Measurements from ENCODE around the gene DLK2. TPM values are rescaled to one million over a fixed set of nuclear protein-coding genes. Genes with fewer than 3 reads are reported as not detected.

The DLK2 gene
- total and polyA plus RNA-seq, 2 experiments from 2014 or later, result 0.76 to 1.4 TPM

DNA sequence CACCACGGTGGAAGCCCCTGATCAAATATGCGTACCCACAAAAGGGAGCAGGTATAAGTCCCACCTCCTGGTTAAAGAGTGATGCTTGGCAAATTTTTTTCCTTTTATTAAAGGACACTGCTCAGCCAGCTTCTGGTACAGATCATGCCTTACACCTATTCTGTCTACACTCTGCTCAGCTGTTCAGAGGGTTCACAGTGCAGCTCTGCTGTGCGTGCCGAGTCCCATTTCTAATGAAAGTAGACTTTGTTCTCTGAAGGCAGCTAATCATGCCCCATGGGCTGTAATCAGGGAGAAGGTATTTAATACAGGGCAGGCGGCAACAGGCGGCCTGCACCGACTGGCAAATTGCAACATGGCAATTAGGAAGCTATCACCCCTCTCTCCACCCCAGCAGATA is 38.5 kb upstream of the DLK2 start:
- H2AFZ ChIP-seq, result no peak overlapping the region
- no peak overlapping the region for H3K27ac ChIP-seq
- no peaks in the 10 kb centered on the region for H3K9me3 ChIP-seq (ENCODE audit: low read depth)
- H3K4me1 ChIP-seq (ENCODE audit: insufficient read depth), result peaks cover 66% of the 10 kb centered on the region
- H3K36me3 ChIP-seq (ENCODE audit: low read depth), result peaks cover 8% of the 10 kb centered on the region; the same call in 1 of the 2 replicates
- H3F3A ChIP-seq (ENCODE audit: insufficient read depth), result peaks cover 19% of the 10 kb centered on the region
- no peak overlapping the region for H3K9ac ChIP-seq
- no peaks in the 10 kb centered on the region for H3K9me2 ChIP-seq (ENCODE audit: insufficient read depth)
- no peaks in the 10 kb centered on the region for H3K27me3 ChIP-seq (replicated peaks; ENCODE audit: insufficient read depth)
- no peak overlapping the region for H3K4me3 ChIP-seq
- H3K79me2 ChIP-seq (ENCODE audit: insufficient read depth), result peaks cover 38% of the 10 kb centered on the region
- no peak overlapping the region for H3K4me2 ChIP-seq (ENCODE audit: unreplicated experiment)
- 98 to 100% methylated on average over 7 of the region's 7 CpGs for WGBS, 2 experiments (ENCODE audit: low coverage in 1 of 2, low lambda C conversion rate in 2 of 2, missing lambda C conversion rate in 2 of 2)
- no peak for DNase-seq
- H4K20me1 ChIP-seq (ENCODE audit: insufficient read depth), result no peaks in the 10 kb centered on the region
- in situ Hi-C loops (cut with MboI), result no loop called here
- TF ChIP-seq EZH2phosphoT487 (IDR thresholded peaks at IDR 0.05; ENCODE audit: insufficient read depth, low read depth), result no peak
- no peak for TF ChIP-seq EZH2 (IDR thresholded peaks at IDR 0.05; ENCODE audit: insufficient read depth, poor library complexity, severe bottlenecking)

DNA sequence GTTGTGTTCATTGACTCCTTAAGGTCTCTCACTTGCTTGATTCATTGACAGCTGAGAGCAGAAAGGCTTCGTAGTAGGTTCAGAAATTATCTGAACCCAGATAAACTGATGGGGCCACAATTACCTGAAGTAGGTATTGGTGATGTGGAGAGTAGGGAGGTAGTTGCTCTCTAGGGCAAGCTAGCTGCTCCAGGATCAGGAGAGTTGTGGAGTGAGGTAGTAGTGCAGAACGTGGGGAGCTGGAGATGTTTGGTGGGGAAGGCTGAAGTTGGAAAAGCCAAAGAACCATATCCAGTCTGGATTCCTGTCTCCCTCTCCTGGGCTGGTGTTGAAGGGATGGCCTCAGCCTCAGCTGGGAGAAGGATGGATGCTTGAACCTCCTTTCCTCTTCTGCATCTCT is 37.9 kb upstream of the DLK2 start:
- Histone ChIP-seq H3K79me2 (ENCODE audit: insufficient read depth) (peaks cover 37% of the 10 kb centered on the region), H3K27me3 (replicated peaks; ENCODE audit: insufficient read depth) (no peaks in the 10 kb centered on the region), H3K27ac (peak overlapping the region; percentile 55), H3K9ac (peak overlapping the region; percentile 33), H3K9me2 (ENCODE audit: insufficient read depth) (no peaks in the 10 kb centered on the region), H3K4me2 (ENCODE audit: unreplicated experiment) (peak overlapping the region; percentile 74), H3K36me3 (ENCODE audit: low read depth) (peaks cover 2% of the 10 kb centered on the region; the same call in 1 of the 2 replicates), H3K4me3 (peak overlapping the region; percentile 51), H3F3A (ENCODE audit: insufficient read depth) (peaks cover 19% of the 10 kb centered on the region), H3K9me3 (ENCODE audit: low read depth) (no peaks in the 10 kb centered on the region), H4K20me1 (ENCODE audit: insufficient read depth) (no peaks in the 10 kb centered on the region), H3K4me1 (ENCODE audit: insufficient read depth) (peaks cover 72% of the 10 kb centered on the region), H2AFZ (no peak overlapping the region)
- in situ Hi-C loops (cut with MboI), result no loop called here
- no peak for DNase-seq
- TF ChIP-seq EZH2phosphoT487 (IDR thresholded peaks at IDR 0.05; ENCODE audit: insufficient read depth, low read depth) (no peak), EZH2 (IDR thresholded peaks at IDR 0.05; ENCODE audit: insufficient read depth, poor library complexity, severe bottlenecking) (no peak)
- 59 to 80% methylated on average over 2 of the region's 2 CpGs for WGBS, 2 experiments (ENCODE audit: low coverage in 1 of 2, low lambda C conversion rate in 2 of 2, missing lambda C conversion rate in 2 of 2)

DNA sequence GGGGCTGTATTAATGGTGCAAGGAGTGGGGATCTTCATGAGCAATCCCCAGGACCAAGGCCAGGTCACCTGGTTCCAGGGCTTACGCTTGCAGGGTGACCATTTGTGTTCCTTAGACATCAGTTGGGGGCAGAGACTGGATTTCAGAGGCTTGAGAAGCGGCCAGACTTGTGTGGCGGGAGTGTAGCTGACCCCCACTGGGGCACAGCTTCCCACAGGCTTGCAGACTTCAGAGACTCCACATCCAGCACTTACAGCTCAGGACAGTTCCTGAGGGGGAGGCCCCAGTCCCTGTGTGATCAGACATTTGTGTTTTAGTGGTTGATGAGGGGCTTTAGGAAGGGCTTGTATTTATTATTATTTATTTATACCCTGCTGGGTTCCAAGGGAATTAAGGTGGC is 37.3 kb upstream of the DLK2 start:
- Histone ChIP-seq H4K20me1 (ENCODE audit: insufficient read depth) (no peaks in the 10 kb centered on the region), H3K4me1 (ENCODE audit: insufficient read depth) (peaks cover 76% of the 10 kb centered on the region)
- in situ Hi-C loops (cut with MboI), result no loop called here

DNA sequence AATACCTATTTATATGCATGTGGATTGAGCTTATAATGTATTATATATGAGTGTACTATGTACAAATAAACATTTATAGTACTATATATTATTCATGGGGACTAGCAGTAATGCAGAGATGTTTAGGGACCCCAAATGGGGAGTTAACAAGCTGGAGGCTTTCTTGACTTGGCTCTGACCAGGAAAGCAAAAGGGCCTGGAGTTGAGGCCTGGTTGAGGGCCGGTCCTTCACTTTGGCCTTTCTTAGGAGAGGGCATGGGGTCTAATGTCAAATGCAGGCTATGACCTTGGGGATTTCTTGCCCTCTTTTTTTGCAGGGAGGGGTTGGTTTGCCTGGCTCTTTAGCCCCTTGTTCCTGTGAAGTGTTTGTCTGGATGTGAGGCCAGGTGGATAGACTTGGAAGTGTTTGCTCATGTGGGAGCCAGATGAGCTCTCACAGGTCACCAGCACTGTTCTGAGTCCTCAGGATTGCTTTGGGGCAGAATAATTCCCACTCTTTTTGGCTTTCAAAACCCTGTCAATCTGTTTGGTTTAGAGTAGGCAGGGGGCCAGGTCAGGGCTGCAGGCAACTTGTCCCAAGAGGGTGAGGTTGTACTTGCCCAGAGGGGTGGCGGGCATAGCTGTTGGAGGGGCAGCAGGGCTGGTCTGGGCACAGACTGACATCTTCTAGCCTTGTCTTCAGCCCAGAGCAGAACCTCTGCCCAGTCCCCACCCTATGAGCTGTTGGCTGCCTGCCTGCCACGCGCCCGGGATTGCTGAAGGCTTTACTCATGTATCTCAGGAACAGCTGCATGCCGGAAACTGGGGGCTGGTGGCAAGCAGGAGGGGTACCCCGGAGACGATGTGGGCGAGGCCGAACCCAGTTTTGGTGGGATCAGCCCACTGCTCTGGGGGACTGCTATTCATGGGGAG is 36.7 kb upstream of the DLK2 start:
- peak overlapping the region; percentile 55 for H3K27ac ChIP-seq
- in situ Hi-C loops (cut with MboI), result no loop called here
- peak overlapping the region; percentile 33 for H3K9ac ChIP-seq
- H3K4me1 ChIP-seq (ENCODE audit: insufficient read depth), result peaks cover 71% of the 10 kb centered on the region
- peaks cover 24% of the 10 kb centered on the region for H3K79me2 ChIP-seq (ENCODE audit: insufficient read depth)
- peak overlapping the region; percentile 74 for H3K4me2 ChIP-seq (ENCODE audit: unreplicated experiment)
- WGBS, 2 experiments (ENCODE audit: low coverage in 1 of 2, low lambda C conversion rate in 2 of 2, missing lambda C conversion rate in 2 of 2), result 9% methylated on average over 10 of the region's 10 CpGs
- peak; percentile 89 for DNase-seq
- H3K9me2 ChIP-seq (ENCODE audit: insufficient read depth), result no peaks in the 10 kb centered on the region
- H3K4me3 ChIP-seq, result peak overlapping the region; percentile 51
- no peaks in the 10 kb centered on the region for H3K9me3 ChIP-seq (ENCODE audit: low read depth)
- H3K36me3 ChIP-seq (ENCODE audit: low read depth), result no peaks in the 10 kb centered on the region
- H4K20me1 ChIP-seq (ENCODE audit: insufficient read depth), result no peaks in the 10 kb centered on the region
- peaks cover 22% of the 10 kb centered on the region for H3F3A ChIP-seq (ENCODE audit: insufficient read depth)
- peak overlapping the region; percentile 6; the same call in 1 of the 2 replicates for H2AFZ ChIP-seq
- no peaks in the 10 kb centered on the region for H3K27me3 ChIP-seq (replicated peaks; ENCODE audit: insufficient read depth)
- TF ChIP-seq EZH2phosphoT487 (IDR thresholded peaks at IDR 0.05; ENCODE audit: insufficient read depth, low read depth) (no peak), EZH2 (IDR thresholded peaks at IDR 0.05; ENCODE audit: insufficient read depth, poor library complexity, severe bottlenecking) (no peak)

More for the DNA sequence above, 37.3 kb upstream of the DLK2 start:
- H3K27ac ChIP-seq, result peak overlapping the region; percentile 55
- H2AFZ ChIP-seq, result peak overlapping the region; percentile 6; the same call in 1 of the 2 replicates
- no peaks in the 10 kb centered on the region for H3K27me3 ChIP-seq (replicated peaks; ENCODE audit: insufficient read depth)
- H3K4me3 ChIP-seq, result peak overlapping the region; percentile 51
- peak overlapping the region; percentile 33 for H3K9ac ChIP-seq
- DNase-seq, result peak; percentile 67
- no peaks in the 10 kb centered on the region for H3K9me3 ChIP-seq (ENCODE audit: low read depth)
- H3K36me3 ChIP-seq (ENCODE audit: low read depth), result no peaks in the 10 kb centered on the region
- no peaks in the 10 kb centered on the region for H3K9me2 ChIP-seq (ENCODE audit: insufficient read depth)
- peaks cover 31% of the 10 kb centered on the region for H3K79me2 ChIP-seq (ENCODE audit: insufficient read depth)
- peak overlapping the region; percentile 74 for H3K4me2 ChIP-seq (ENCODE audit: unreplicated experiment)
- WGBS, 2 experiments (ENCODE audit: low coverage in 1 of 2, low lambda C conversion rate in 2 of 2, missing lambda C conversion rate in 2 of 2), result 6 to 10% methylated on average over 3 of the region's 3 CpGs
- H3F3A ChIP-seq (ENCODE audit: insufficient read depth), result peaks cover 22% of the 10 kb centered on the region
- TF ChIP-seq EZH2 (IDR thresholded peaks at IDR 0.05; ENCODE audit: insufficient read depth, poor library complexity, severe bottlenecking) (no peak), EZH2phosphoT487 (IDR thresholded peaks at IDR 0.05; ENCODE audit: insufficient read depth, low read depth) (no peak)
